ENCODE data around the gene TTC21B.

The TTC21B gene

GRCh38 chr2:165895974-165896373, 57.6 kb downstream of the TTC21B start:
- TF ChIP-seq CTCF (IDR thresholded peaks at IDR 0.05; ENCODE audit: low read depth, low read length, missing control alignments): no peak
- DNase-seq (ENCODE audit: low read depth): no peak
- H3K4me3 ChIP-seq (ENCODE audit: low read depth, low read length): no peak overlapping the region
- in situ Hi-C loops (cut with HindIII; ENCODE audit: low sequenced_read_pairs): no loop called here

GRCh38 chr2:165893556-165893955, 60.0 kb downstream of the TTC21B start:
- H3K4me3 ChIP-seq (ENCODE audit: low read depth, low read length): no peak overlapping the region
- in situ Hi-C loops (cut with HindIII; ENCODE audit: low sequenced_read_pairs): no loop called here
- no peak for TF ChIP-seq CTCF (IDR thresholded peaks at IDR 0.05; ENCODE audit: low read depth, low read length, missing control alignments)
- no peak for DNase-seq (ENCODE audit: low read depth)

GRCh38 chr2:165892526-165892925, 61.0 kb downstream of the TTC21B start:
- in situ Hi-C loops (cut with HindIII; ENCODE audit: low sequenced_read_pairs): no loop called here
- TF ChIP-seq CTCF (IDR thresholded peaks at IDR 0.05; ENCODE audit: low read depth, low read length, missing control alignments): no peak
- H3K4me3 ChIP-seq (ENCODE audit: low read depth, low read length): no peak overlapping the region
- no peak for DNase-seq (ENCODE audit: low read depth)

- no peak overlapping the region for H3K4me3 ChIP-seq (ENCODE audit: low read depth, low read length)
- in situ Hi-C loops (cut with HindIII; ENCODE audit: low sequenced_read_pairs): no loop called here
- no peak for TF ChIP-seq CTCF (IDR thresholded peaks at IDR 0.05; ENCODE audit: low read depth, low read length, missing control alignments)
- DNase-seq (ENCODE audit: low read depth): no peak
Observed at GRCh38 chr2:165891943-165892342, 61.6 kb downstream of the TTC21B start.

- no peak overlapping the region for H3K4me3 ChIP-seq (ENCODE audit: low read depth, low read length)
- in situ Hi-C loops (cut with HindIII; ENCODE audit: low sequenced_read_pairs): no loop called here
- TF ChIP-seq CTCF (IDR thresholded peaks at IDR 0.05; ENCODE audit: low read depth, low read length, missing control alignments): no peak
- no peak for DNase-seq (ENCODE audit: low read depth)
Observed at GRCh38 chr2:165891345-165891744, 62.2 kb downstream of the TTC21B start.

- in situ Hi-C loops (cut with HindIII; ENCODE audit: low sequenced_read_pairs): no loop called here
- H3K4me3 ChIP-seq (ENCODE audit: low read depth, low read length): no peak overlapping the region
- TF ChIP-seq CTCF (IDR thresholded peaks at IDR 0.05; ENCODE audit: low read depth, low read length, missing control alignments): no peak
- no peak for DNase-seq (ENCODE audit: low read depth)
Observed at GRCh38 chr2:165889798-165890197, 63.8 kb downstream of the TTC21B start.

- no peak for TF ChIP-seq CTCF (IDR thresholded peaks at IDR 0.05; ENCODE audit: low read depth, low read length, missing control alignments)
- no peak overlapping the region for H3K4me3 ChIP-seq (ENCODE audit: low read depth, low read length)
- DNase-seq (ENCODE audit: low read depth): no peak
- in situ Hi-C loops (cut with HindIII; ENCODE audit: low sequenced_read_pairs): no loop called here
Observed at GRCh38 chr2:165889158-165889557, 64.4 kb downstream of the TTC21B start.
